ENCODE results near the gene RLBP1. TPM values are rescaled to one million over a fixed set of nuclear protein-coding genes. Genes with fewer than 3 reads are reported as not detected.

Gene RLBP1
- total and polyA plus RNA-seq, 12 donors: not detected

- no peaks in the 10 kb centered on the region for H3K27me3 ChIP-seq
- peak overlapping the region in 9 of 10 donors; percentile 9 to 72 (median 46) for H3K27ac ChIP-seq
- ATAC-seq (peak in 6 of 8 donors; percentile 49 to 66 (median 58)), DNase-seq (peak in 1 of 2 donors; percentile 32)
- peaks cover 0 to 53% (median 32%) of the 10 kb centered on the region in 9 donors for H3K4me1 ChIP-seq
- no peaks in the 10 kb centered on the region for H3K9me3 ChIP-seq
- H3K4me3 ChIP-seq: no peak overlapping the region
- H3K36me3 ChIP-seq: peaks cover 0 to 67% (median 28%) of the 10 kb centered on the region in 9 donors
- WGBS, 2 donors: 40 to 51% methylated on average over 6 of the region's 6 CpGs
- TF ChIP-seq CTCF (IDR thresholded peaks at IDR 0.05): no peak
- intact Hi-C loops (cut with DNase I): loop anchor here in 2 of 10 donors (10.0 kb wide), 2 partner anchors 95 to 235 kb away; no protein-coding TSS in a partner anchor
These were observed 21.6 kb downstream of the RLBP1 start for GRCh38 chr15:89199746-89200145.

- Histone ChIP-seq H3K4me1 (peaks cover 0 to 53% (median 32%) of the 10 kb centered on the region in 9 donors), H3K27me3 (no peaks in the 10 kb centered on the region), H3K27ac (peak overlapping the region in 9 of 10 donors; percentile 9 to 72 (median 46)), H3K36me3 (peaks cover 0 to 75% (median 35%) of the 10 kb centered on the region in 9 donors), H3K9me3 (no peaks in the 10 kb centered on the region), H3K4me3 (no peak overlapping the region)
- intact Hi-C loops (cut with DNase I): no loop called here
- ATAC-seq: peak in 5 of 8 donors; percentile 6 to 61 (median 49)
- no peak for DNase-seq
- 66 to 71% methylated on average over 3 of the region's 3 CpGs for WGBS, 2 donors
- TF ChIP-seq CTCF (IDR thresholded peaks at IDR 0.05): no peak
These were observed 22.4 kb downstream of the RLBP1 start for GRCh38 chr15:89198934-89199333.

- Histone ChIP-seq H3K27ac (peak overlapping the region in 7 of 10 donors; percentile 3 to 72 (median 52)), H3K4me3 (no peak overlapping the region), H3K36me3 (peaks cover 0 to 83% (median 42%) of the 10 kb centered on the region in 9 donors), H3K4me1 (peaks cover 0 to 53% (median 32%) of the 10 kb centered on the region in 9 donors), H3K9me3 (no peaks in the 10 kb centered on the region), H3K27me3 (no peaks in the 10 kb centered on the region)
- no peak for TF ChIP-seq CTCF (IDR thresholded peaks at IDR 0.05)
- ATAC-seq (no peak), DNase-seq (no peak)
- 78 to 80% methylated on average over 2 of the region's 2 CpGs for WGBS, 2 donors
- intact Hi-C loops (cut with DNase I): no loop called here
These were observed 23.2 kb downstream of the RLBP1 start for GRCh38 chr15:89198196-89198595.

GRCh38 chr15:89197503-89197971 is 23.8 kb downstream of the RLBP1 start:
- WGBS, 2 donors: 43 to 51% methylated on average over 4 of the region's 4 CpGs
- Histone ChIP-seq H3K27ac (peak overlapping the region in 8 of 10 donors; percentile 0 to 72 (median 48)), H3K36me3 (peaks cover 0 to 88% (median 48%) of the 10 kb centered on the region in 9 donors), H3K4me3 (no peak overlapping the region), H3K9me3 (no peaks in the 10 kb centered on the region), H3K27me3 (no peaks in the 10 kb centered on the region), H3K4me1 (peaks cover 0 to 53% (median 32%) of the 10 kb centered on the region in 9 donors)
- intact Hi-C loops (cut with DNase I): no loop called here
- ATAC-seq (peak in 7 of 8 donors; percentile 5 to 60 (median 54)), DNase-seq (peak in 1 of 2 donors; percentile 41)
- TF ChIP-seq CTCF (IDR thresholded peaks at IDR 0.05): no peak

Measured in heart right ventricle (tissue), 16 donors.